Activated T-cell treated with anti-CD3 and anti-CD28 coated beads, Interleukin-2, amount 50 U/mL, for 4 hours (primary cell): ENCODE results near the gene CHTOP. TPM values are rescaled to one million over a fixed set of nuclear protein-coding genes. Genes with fewer than 3 reads are reported as not detected.
A peak's percentile ranks its signal among the peaks of the same experiment; 100 is the strongest.

Experiments
- ATAC-seq, 2 donors: fragments of 200-7000 bp; cut with Tn5 transposase; one replicate each; pipeline ENCODE4 v1.10.0; 2021
- DNase-seq: peaks from one replicate; pipeline ENCODE4 v3.0.0-alpha.2; 2020
- H3K27me3 Mint-ChIP-seq: one replicate; pipeline ENCODE4 v1.8.0; 2021; ENCODE audit warnings: low read depth, mixed read lengths
- H3K36me3 Mint-ChIP-seq: one replicate; pipeline ENCODE4 v1.8.0; 2022; ENCODE audit warnings: mixed read lengths; ENCODE audit not compliant: insufficient read depth
- H3K4me1 Mint-ChIP-seq: one replicate; pipeline ENCODE4 v1.8.0; 2021; ENCODE audit warnings: low read depth, mixed read lengths
- H3K4me3 Mint-ChIP-seq: one replicate; pipeline ENCODE4 v1.8.0; 2021; ENCODE audit warnings: mild to moderate bottlenecking, moderate library complexity, mixed read lengths
- H3K9me3 Mint-ChIP-seq: one replicate; pipeline ENCODE4 v1.8.0; 2021; ENCODE audit warnings: mixed read lengths
- total RNA-seq, 3 donors: library from RNA; stranded (reverse); gene quantifications; one replicate each; pipeline ENCODE4 v1.2.1, GENCODE V29; 2021

The CHTOP gene
- total RNA-seq, 3 donors from 2014 or later: 111 to 117 (median 114) TPM

DNA sequence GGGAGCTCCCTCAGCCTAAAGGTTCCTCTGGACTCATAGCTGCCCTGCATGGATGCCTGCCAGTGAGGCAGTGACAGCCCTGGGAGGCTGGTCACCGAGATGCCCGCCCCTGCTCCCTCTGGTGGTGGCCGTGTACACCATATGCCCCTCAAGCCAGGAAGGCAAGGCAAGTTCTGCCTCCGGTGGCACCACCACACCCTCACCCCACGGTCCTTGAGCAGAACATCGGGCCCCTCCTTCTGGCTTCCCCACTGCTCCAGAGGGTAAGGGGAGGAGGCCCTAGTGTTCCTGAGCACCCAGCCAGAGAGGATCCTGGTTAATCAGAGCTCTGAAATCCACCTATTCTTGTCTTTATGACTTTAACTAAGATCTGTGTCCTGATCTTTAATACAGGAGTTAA, 16.2 kb upstream of the CHTOP start:
- H3K9me3 Mint-ChIP-seq: no peaks in the 10 kb centered on the region
- peaks cover 3% of the 10 kb centered on the region for H3K4me1 Mint-ChIP-seq
- H3K27me3 Mint-ChIP-seq: no peaks in the 10 kb centered on the region

DNA sequence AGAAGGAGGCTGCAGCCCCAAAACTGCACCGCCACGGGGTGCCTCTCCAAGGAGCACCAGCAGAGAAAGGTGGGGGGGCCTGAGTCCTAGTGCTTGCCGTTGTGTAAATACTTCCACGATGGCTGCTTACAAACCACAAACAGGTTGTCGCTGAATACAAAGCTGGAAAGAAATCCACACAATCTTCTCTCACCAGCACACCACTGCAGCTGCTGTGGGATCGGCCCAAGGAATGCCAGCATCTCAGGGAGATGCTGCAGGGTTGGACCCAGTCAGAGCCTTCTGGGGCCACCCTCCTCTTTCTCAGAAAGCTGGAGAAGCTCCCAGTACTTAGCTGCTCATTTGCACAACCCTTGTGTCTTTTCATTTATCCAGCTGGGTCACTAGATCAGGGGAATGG, 14.7 kb upstream of the CHTOP start:
- no peaks in the 10 kb centered on the region for H3K9me3 Mint-ChIP-seq
- DNase-seq: no peak
- no peaks in the 10 kb centered on the region for H3K27me3 Mint-ChIP-seq
- no peak for ATAC-seq
- H3K4me3 Mint-ChIP-seq: no peak overlapping the region
- H3K36me3 Mint-ChIP-seq: no peaks in the 10 kb centered on the region
- peaks cover 3% of the 10 kb centered on the region for H3K4me1 Mint-ChIP-seq

More for the DNA sequence above, 16.2 kb upstream of the CHTOP start:
- ATAC-seq (peak in 1 of 2 donors; percentile 95), DNase-seq (peak; percentile 68)
- Mint-ChIP-seq H3K4me3 (no peak overlapping the region), H3K36me3 (no peaks in the 10 kb centered on the region)

DNA sequence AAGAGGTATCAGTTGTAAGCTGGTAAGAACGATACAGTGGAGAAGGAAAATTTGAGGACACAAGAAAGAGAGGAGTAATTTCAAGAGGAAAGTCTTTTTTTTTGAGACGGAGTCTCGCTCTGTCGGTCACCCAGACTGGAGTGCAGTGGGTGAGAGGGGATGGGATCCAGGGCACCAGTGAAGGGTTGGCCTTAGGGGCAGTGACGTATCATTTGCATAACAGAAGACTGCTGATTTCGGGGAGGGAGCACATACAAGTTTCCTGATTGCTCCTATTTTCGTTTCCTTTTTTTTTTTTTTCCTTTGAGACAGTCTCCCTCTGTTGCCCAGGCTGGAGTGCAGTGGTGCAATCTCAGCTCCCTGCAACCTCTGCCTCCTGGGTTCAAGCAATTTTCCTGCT, 10.8 kb upstream of the CHTOP start:
- DNase-seq: no peak
- Mint-ChIP-seq H3K27me3 (peaks cover 9% of the 10 kb centered on the region), H3K4me3 (no peak overlapping the region), H3K36me3 (no peaks in the 10 kb centered on the region), H3K9me3 (no peaks in the 10 kb centered on the region), H3K4me1 (peaks cover 2% of the 10 kb centered on the region)
- no peak for ATAC-seq

DNA sequence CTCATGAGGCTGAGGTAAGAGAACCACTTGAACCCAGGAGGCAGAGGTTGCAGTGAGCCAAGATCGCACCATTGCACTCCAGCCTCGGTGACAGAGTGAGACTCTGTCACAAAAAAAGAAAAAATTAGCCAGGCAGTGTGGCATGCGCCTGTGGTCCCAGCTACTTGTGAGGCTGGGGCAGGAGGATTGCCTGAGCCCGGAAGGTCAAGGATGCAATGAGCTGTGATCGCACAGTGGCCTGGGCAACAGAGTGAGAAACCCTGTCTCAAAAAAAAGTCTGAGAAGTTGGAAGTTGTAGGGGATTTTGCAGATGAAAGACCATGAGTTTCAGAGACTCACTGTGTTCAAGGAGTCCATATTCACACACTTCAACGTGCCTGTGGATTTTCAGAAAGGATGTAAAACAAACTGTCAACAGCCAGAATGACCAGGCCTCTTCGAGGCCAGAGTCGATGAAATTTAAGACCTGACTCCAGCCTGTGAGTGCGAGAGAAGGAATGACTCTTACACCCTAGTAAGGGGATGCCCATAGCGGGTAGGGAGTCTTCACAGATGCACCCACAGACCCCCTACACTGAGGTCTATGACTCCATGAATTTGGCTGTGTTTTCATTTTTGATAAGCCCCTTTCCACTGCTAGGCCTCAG, 8.8 kb upstream of the CHTOP start:
- DNase-seq (no peak), ATAC-seq (no peak)
- H3K27me3 Mint-ChIP-seq: peaks cover 9% of the 10 kb centered on the region

GRCh38 chr1:153626477-153626903, 7.4 kb upstream of the CHTOP start:
- Mint-ChIP-seq H3K27me3 (peaks cover 9% of the 10 kb centered on the region), H3K4me3 (no peak overlapping the region), H3K36me3 (no peaks in the 10 kb centered on the region), H3K9me3 (no peaks in the 10 kb centered on the region), H3K4me1 (peaks cover 8% of the 10 kb centered on the region)
- no peak for ATAC-seq
- no peak for DNase-seq

More for the DNA sequence above, 8.8 kb upstream of the CHTOP start:
- Mint-ChIP-seq H3K4me1 (peaks cover 2% of the 10 kb centered on the region), H3K4me3 (no peak overlapping the region), H3K9me3 (no peaks in the 10 kb centered on the region), H3K36me3 (no peaks in the 10 kb centered on the region)

GRCh38 chr1:153626904-153627714, 6.8 kb upstream of the CHTOP start, which contains the start of gene S100A13:
Gene S100A13 (minus strand): TSS chr1:153627505. CDS start chr1:153626472, 1,033 bp downstream.
- ATAC-seq (peak in 1 of 2 donors; percentile 18), DNase-seq (no peak)
- Mint-ChIP-seq H3K27me3 (peaks cover 9% of the 10 kb centered on the region), H3K36me3 (no peaks in the 10 kb centered on the region), H3K4me3 (no peak within 1 kb of the TSS), H3K9me3 (no peaks in the 10 kb centered on the region), H3K4me1 (peaks cover 11% of the 10 kb centered on the region)

- H3K4me1 Mint-ChIP-seq: peaks cover 11% of the 10 kb centered on the region
- DNase-seq: no peak
- no peaks in the 10 kb centered on the region for H3K9me3 Mint-ChIP-seq
- H3K4me3 Mint-ChIP-seq: no peak within 1 kb of the TSS
- no peak for ATAC-seq
- H3K27me3 Mint-ChIP-seq: peaks cover 9% of the 10 kb centered on the region
- no peaks in the 10 kb centered on the region for H3K36me3 Mint-ChIP-seq
Measured at GRCh38 chr1:153627715-153628626, 5.9 kb upstream of the CHTOP start, which contains the start of gene S100A1. Gene S100A1 (plus strand): TSS chr1:153628434. CDS start chr1:153630522, 2,088 bp downstream.

GRCh38 chr1:153628638-153629342, 5.1 kb upstream of the CHTOP start:
- no peak overlapping the region for H3K4me3 Mint-ChIP-seq
- ATAC-seq (no peak), DNase-seq (no peak)
- peaks cover 9% of the 10 kb centered on the region for H3K27me3 Mint-ChIP-seq
- no peaks in the 10 kb centered on the region for H3K9me3 Mint-ChIP-seq
- no peaks in the 10 kb centered on the region for H3K36me3 Mint-ChIP-seq
- peaks cover 17% of the 10 kb centered on the region for H3K4me1 Mint-ChIP-seq

DNA sequence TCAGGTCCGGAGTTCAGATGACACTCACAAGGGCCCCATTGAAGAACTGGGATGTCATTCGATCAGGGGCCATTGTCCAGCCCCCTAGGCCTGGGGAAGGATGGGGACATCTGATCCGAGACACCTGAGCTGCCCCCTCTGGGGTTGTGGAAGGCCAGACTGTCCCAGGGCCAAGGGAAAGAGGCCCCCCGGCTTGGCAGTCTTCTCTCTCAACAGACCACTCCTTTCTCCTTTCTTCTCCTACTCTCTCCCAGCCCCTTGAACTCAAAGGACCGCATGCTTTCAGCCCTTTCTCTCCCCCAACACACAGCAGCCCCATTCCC, 4.6 kb upstream of the CHTOP start:
- DNase-seq (no peak), ATAC-seq (no peak)
- H3K9me3 Mint-ChIP-seq: no peaks in the 10 kb centered on the region
- no peaks in the 10 kb centered on the region for H3K36me3 Mint-ChIP-seq
- peaks cover 9% of the 10 kb centered on the region for H3K27me3 Mint-ChIP-seq
- peaks cover 17% of the 10 kb centered on the region for H3K4me1 Mint-ChIP-seq
- H3K4me3 Mint-ChIP-seq: no peak overlapping the region

- Mint-ChIP-seq H3K4me1 (peaks cover 17% of the 10 kb centered on the region), H3K9me3 (no peaks in the 10 kb centered on the region), H3K36me3 (peaks cover under 1% of the 10 kb centered on the region), H3K4me3 (no peak overlapping the region), H3K27me3 (peaks cover 9% of the 10 kb centered on the region)
- ATAC-seq (no peak), DNase-seq (no peak)
Measured at GRCh38 chr1:153629971-153630370, 3.9 kb upstream of the CHTOP start.

DNA sequence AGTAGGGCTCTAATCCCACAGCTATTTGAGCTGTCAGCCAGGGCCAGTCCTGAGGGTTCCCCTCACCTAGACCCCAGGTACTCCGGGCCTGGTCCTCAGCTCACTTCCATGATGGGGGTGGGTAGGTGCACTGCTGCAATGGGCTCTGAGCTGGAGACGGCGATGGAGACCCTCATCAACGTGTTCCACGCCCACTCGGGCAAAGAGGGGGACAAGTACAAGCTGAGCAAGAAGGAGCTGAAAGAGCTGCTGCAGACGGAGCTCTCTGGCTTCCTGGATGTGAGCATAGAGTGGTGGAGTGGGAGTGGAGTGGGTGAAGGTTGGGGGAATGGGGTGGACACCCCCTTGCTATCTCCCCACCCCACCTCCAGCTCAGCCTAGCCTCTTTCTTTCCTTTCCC, 3.5 kb upstream of the CHTOP start:
- H3K36me3 Mint-ChIP-seq: peaks cover 1% of the 10 kb centered on the region
- DNase-seq: no peak
- no peak for ATAC-seq
- H3K27me3 Mint-ChIP-seq: peaks cover 9% of the 10 kb centered on the region
- H3K4me1 Mint-ChIP-seq: peaks cover 17% of the 10 kb centered on the region
- no peaks in the 10 kb centered on the region for H3K9me3 Mint-ChIP-seq
- H3K4me3 Mint-ChIP-seq: no peak overlapping the region

DNA sequence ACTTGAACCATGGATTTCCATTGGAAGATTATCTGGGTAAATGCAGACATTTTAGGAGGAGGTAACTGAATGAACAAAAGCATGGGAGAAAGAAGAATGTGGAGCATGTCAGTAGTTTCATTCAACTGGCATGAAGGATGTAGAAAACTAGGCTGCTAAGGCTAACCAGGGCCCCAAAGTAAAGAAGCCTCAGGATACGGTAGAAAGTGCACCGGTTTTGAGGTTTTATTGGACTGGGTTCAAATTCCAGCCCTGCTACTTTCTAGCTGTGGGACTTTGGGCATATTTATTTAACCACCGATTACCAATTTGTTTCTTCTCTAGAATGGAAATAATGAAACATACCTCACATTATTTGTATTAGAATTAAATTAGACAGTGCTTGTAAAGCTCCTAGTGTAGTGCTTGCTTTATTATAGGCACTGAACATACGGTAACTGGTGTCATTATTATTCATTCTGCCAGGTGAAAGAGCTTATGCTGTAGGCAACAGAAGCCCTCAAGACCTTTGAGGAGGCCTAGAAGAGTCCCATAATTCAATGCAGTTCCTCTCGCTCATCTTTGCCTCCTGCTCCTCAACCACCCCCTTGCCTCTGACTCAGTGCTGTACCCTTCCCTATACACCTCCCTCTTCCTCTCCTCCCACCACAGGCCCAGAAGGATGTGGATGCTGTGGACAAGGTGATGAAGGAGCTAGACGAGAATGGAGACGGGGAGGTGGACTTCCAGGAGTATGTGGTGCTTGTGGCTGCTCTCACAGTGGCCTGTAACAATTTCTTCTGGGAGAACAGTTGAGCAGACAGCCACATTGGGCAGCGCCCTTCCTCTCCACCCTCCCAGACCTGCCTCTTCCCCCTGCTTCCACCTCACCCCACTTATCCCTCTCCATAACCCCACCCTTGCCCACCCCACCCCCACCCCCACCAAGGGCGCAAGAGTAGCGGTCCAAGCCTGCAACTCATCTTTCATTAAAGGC, 2.5 kb upstream of the CHTOP start:
- Mint-ChIP-seq H3K36me3 (peaks cover 1% of the 10 kb centered on the region), H3K4me1 (peaks cover 21% of the 10 kb centered on the region), H3K4me3 (no peak overlapping the region), H3K27me3 (peaks cover 6% of the 10 kb centered on the region), H3K9me3 (no peaks in the 10 kb centered on the region)
- DNase-seq (no peak), ATAC-seq (no peak)
